ENCODE results near the gene PALD1.
"Not testable (repeated sequence)": the region's sequence is repeated elsewhere in the genome, so short reads cannot be mapped to it uniquely, and the experiment has no call there.

Gene PALD1

GRCh38 chr10:70575874-70576802, 97.6 kb downstream of the PALD1 start:
- DNase-seq, result peak; percentile 61

DNA sequence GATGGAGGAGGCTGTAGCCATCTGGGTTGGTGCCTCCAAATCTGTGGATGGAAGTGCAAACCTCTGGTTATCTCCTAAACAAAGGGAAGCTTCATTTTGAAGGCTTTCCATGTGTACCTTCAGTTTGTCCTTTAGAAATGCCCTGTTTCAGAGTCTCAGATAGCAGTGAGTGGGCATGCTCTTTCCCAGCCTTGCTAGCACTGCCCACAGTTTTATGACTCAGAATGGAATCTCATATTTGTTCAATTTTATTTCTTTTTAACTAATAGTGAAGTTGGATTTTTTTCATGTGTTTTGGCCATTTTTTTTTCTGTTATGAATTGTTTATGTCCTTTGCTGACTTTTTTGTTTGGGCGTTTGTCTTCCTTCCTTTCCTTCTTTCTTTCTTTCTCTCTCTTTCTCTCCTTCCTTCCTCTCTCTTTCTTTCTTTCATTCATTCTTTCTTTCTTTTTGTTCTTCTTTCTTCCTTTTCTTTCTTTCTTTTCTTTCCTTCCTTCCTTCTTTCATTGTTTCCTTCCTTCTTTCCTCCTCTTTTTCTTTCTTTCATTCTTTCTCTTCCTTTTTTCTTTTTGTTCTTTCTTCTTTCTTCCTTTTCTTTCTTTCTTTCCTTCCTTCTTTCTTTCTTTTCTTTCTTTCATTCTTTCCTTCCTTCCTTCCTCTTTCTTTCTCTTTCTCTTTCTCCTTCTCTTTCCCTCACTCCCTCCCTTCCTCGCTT, 98.4 kb downstream of the PALD1 start:
- DNase-seq, result no peak

DNA sequence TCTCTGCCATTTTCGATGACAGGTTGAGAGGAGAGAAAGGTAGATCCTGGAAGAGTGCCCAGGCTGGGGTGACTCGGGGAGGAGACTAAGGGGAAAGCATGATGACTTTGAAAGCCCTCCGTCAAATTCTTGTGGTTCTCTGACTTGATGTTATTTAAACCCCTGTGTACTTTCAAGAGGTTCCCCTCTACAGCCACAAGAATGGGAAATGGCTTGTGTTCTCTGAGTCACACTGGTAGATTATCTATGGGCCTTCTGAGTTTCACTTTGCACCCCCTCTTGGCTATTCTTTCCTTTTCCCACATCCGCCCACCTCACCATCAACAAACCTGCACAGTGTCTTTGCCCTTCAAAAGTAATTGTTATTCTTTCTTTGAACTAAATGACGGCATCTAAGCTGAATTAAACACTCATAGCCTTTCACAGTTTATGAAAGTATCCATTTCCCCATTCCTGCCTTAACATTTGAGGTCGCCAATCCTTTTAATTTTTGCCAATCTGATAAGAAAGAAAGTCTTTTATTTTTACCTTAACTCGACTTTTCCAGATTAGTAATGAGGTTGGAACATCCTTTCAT, 99.9 kb downstream of the PALD1 start:
- DNase-seq, result peak; percentile 63

DNA sequence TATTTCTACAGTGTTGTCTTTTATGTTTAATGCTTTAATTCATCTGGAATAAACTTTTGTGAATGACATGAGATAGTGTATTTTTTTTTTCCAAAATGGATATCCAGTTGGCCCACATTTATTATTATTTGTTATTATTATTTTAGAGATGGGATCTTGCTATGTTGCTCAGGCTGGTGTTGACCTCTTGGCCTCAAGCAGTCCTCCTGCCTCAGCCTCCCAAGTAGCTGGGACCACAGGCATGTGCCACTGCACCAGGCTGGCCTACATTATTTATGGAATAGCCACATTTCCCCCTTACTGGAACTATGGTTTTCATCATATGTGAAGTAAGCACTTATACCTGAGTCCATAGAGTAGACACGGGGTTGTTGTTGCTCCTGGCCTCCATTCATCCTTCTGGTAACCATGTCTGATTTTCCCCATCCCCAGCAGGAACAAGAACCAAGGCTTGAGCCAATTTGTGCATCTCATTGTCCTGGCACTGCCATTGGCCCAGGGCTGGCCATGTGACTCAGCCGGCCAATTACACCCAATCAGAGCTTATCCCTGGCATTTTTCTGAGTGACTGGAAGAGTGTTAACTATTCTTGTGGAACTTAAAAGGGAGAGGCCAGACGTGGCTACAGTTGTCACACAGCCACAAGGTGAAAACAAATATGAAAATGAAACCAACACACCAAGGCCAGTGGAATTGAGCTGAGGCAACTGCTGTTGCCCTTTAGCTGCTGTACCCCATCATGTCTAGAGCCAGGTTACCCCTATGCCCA, 100.9 kb downstream of the PALD1 start:
- DNase-seq, result no peak

DNA sequence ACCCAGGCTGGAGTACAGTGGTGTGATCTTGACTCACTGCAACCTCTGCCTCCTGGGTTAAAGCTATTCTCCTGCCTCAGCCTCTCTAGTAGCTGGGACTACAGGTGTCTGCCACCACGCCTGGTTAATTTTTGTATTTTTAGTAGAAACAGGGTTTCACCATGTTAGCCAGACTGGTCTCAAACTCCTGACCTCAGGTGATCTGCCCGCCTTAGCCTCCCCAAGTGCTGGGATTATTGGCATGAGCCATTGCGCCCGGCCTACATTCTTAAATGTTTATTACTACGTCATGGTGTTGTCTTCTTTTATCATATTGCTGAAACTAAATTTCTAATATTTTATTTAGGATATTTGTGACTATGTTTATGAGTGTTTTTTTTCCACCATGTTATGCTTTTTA, 102.6 kb downstream of the PALD1 start:
- DNase-seq, result not testable (repeated sequence)

- no peak for DNase-seq
These were observed 104.5 kb downstream of the PALD1 start for GRCh38 chr10:70582793-70583668.

- DNase-seq, result no peak
These were observed 105.1 kb downstream of the PALD1 start for GRCh38 chr10:70583669-70584037.

DNA sequence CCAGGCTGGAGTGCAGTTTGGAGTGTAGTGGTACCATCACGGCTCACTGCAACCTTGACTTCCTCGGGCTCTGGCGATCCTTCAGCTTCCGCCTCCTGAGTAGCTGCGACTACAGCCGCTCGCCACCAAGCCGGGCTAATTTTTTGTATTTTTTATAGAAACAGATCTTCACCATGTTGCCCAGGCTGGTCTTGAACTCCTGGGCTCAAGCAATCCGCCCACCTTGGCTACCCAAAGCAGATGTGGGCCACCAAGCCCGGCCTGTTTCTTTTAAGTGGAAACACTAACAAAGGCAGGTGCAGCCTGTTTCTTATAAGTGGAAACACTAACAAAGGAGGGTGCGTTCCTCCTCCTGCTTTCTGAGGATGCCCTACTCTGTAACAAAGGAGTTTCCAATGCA, 105.8 kb downstream of the PALD1 start:
- DNase-seq, result no peak

DNA sequence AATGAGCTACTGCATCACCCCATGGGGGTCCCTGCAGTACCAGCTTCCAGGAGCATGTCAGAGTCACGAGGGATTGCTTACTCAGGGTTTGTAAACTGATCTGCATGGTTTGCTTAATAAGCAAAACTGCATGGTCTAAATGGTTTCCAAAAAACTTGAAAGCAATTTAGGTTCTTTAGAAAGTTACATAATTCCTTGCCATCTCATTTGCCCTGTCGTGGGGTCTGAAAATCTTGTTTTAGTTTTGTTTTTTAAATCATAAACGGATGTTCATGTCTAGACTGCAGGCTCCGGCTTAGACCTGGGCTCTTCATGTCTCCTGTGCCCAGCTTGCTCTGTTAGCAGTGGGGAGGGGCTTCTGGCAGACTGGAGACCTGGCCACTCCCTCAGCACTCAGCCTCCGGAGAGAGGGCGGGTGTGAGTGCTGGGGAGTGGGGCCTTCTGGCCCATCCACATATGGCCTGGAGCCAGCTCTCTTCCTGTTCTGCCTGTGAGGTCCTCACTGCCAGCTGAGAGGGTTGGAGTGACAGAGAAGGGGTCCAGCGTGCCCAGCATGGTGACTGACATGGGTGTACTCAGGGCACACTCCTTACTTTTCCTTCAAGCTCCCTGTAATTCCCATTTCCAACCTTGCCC, 106.5 kb downstream of the PALD1 start:
- DNase-seq, result no peak

DNA sequence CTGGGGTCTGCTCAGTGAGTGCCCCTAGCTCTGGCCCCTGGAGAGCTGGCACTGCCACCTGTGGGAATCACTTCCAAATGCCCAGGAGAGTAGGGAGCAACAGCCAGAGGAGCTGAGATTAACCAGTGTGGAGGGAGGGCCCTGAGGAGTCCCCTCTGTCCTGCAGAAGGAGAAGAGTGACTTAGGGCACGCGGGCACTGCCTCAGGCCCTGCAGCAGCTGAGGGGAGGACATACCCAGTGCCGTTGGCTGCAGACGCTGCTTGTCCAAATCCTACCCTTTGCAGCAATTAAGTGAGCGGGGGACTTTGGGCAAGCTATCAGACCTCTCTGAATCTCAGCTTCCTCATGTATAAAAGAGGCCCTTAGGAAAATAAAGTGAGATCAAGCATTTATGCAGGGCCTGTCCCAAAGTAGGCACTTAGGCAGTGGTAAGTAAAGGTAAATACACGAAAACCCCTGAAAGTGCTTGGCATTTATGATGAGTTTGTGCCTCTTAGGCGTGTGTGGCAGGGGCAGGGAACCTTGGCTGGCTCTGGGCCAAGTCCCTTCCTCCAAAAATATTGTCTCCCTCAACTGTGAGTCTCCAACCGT, 107.1 kb downstream of the PALD1 start:
- DNase-seq, result no peak

DNA sequence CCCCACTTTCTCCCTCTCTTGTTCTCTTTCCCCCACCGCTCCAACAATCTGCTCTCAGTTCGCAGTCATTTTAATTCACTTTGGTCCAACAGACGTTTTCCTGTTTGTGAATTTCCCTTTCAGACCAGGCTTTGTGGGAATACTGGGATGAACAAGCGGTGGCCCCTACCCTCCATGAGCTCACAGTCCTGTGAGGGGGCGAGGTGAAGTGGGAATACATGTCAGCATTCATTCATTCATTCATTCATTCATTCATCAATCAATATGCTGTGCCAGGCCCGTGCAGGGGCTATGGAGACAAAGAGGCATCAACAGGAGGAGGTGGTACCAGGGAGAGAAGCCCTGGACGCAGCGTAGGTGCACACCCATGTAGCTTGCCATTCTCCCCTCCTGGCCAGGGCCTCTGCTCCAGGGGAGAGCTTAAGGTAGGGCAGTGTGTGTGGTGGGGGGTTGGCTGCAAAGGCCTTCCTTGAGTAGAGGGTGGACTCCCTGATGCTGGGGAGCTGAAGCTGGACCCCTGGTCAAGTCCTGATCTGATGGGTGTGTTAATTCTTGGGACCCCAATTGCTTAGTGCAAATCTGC, 107.9 kb downstream of the PALD1 start:
- no peak for DNase-seq

- DNase-seq, result no peak
These were observed 108.6 kb downstream of the PALD1 start for GRCh38 chr10:70587045-70587658.

GRCh38 chr10:70588255-70588654, 109.7 kb downstream of the PALD1 start:
- no peak for DNase-seq

GRCh38 chr10:70588859-70589570, 110.4 kb downstream of the PALD1 start:
- DNase-seq, result no peak

GRCh38 chr10:70589762-70590654, 111.4 kb downstream of the PALD1 start:
- DNase-seq, result no peak

GRCh38 chr10:70590655-70591416, 112.3 kb downstream of the PALD1 start:
- no peak for DNase-seq

DNA sequence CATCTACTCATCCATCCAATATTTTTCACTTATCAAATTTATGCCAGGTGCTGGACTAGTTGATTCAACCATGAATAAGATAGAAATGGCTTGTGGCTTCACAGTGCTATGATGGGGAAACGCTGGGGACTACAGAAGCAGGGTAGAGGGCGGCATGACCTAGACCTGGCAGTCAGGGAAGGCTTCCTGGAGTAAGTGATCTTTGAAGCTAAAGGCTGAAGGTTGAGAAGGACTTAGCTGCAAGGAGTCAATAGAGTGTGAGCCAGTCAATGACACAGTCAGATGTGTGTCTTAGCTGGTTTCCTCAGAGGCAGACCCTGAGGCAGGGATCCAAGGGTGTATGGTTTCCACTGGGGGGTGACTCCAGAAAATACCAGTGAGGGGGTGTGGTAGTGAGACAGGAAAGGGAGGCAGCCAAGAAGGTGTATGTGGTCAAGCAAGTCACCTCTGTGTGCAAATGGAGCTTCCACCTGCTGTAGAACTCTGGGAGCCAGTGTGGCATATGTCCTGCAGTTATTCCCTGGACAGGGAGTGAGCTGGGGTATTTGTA, 113.7 kb downstream of the PALD1 start:
- DNase-seq, result no peak
